GM12864 (cell line): Measurements from ENCODE around the gene GIMAP6.

ENCODE experiments used
- DNase-seq: peaks from one replicate; pipeline ENCODE4 v3.0.0-alpha.2; 2011; ENCODE audit warnings: low read depth
- H3K4me3 ChIP-seq: 2 replicates; pipeline ENCODE4 v1.5.1; 2011; ENCODE audit warnings: mild to moderate bottlenecking, low read depth, low read length, control low read depth
- CTCF ChIP-seq: IDR thresholded peaks from 2 replicates; pipeline ENCODE4 v1.5.1; 2011; ENCODE audit warnings: low read depth, mild to moderate bottlenecking, moderate library complexity, low read length, control low read depth, inconsistent platforms; ENCODE audit errors: missing control alignments

GIMAP6 gene

GRCh38 chr7:150656047-150656446 lies 23.9 kb upstream of the GIMAP6 start:
- H3K4me3 ChIP-seq = no peak overlapping the region
- no peak for DNase-seq
- no peak for TF ChIP-seq CTCF

DNA sequence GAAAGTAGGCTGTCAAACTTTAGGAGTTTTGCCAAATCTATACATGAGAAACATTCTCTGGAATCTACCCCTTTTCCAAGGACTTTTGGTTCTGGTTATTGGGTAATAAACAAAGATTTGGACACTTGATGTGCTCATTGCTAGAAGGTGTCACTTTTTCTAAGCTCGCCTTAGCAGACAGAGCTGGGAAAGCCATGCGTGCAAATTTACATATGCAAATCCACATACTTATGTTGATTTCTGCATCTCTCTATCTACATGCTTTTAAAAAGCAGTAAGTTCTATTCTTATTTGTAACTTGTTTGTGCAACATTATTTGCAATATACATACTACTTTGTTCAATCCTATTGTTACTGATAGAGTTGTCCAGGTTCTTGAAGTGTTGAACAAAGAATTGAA lies 22.5 kb upstream of the GIMAP6 start:
- no peak overlapping the region for H3K4me3 ChIP-seq
- TF ChIP-seq CTCF = no peak
- DNase-seq = no peak

DNA sequence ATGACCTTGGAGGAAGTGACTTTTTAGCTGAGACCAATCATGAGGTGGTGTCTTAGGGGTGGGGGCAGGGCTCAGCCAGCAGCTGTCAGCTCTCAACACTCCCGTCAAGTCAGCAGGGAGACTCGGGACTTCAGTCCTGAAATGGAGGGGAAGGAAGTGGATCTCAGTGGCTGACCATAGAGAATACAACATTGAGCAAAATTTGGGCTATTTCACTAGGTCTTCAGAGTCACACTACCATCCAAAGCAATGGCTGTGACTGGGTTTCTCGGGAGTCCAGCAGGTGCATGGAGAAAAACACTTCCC lies 16.8 kb upstream of the GIMAP6 start:
- no peak for TF ChIP-seq CTCF
- no peak overlapping the region for H3K4me3 ChIP-seq
- DNase-seq = no peak

- H3K4me3 ChIP-seq = no peak overlapping the region
- no peak for DNase-seq
- TF ChIP-seq CTCF = no peak
These were observed 16.3 kb upstream of the GIMAP6 start for GRCh38 chr7:150648353-150649079.

DNA sequence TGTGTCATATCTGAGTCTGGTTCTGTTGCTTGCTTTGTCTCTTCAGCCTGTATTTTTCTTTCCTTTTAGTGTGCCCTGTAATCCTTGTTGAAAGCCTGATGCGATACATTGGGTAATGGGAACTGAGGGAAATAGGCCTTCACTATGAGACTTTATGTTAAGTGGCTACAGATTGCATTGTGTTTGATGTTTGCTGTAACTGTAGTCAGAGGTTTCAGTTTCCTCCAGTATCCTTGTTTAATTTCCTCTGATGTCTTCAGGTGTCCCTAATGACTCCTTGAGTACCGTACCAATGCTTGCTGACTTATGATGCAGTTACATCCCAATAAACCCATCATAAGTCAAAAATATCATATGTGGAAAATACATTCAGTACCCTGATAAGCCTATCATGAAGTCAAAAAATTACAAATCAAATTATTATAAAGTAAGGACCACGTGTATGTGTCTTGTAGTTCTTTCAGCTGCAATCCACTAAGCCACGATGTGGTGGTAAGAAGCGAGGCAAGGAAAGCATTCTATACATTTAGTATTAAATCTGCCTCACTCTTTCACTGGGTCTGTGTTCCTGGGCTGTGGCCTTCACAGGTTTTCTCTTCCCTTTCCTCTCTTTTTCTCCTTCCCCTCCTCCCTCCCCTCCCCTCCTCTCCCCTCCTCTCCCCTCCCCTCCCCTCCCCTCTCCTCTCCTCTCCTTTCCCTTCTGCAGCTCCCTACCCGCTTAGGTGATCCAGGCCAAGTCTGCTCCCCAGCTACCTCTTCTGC lies 13.3 kb upstream of the GIMAP6 start:
- TF ChIP-seq CTCF = no peak
- DNase-seq = no peak
- H3K4me3 ChIP-seq = no peak overlapping the region

DNA sequence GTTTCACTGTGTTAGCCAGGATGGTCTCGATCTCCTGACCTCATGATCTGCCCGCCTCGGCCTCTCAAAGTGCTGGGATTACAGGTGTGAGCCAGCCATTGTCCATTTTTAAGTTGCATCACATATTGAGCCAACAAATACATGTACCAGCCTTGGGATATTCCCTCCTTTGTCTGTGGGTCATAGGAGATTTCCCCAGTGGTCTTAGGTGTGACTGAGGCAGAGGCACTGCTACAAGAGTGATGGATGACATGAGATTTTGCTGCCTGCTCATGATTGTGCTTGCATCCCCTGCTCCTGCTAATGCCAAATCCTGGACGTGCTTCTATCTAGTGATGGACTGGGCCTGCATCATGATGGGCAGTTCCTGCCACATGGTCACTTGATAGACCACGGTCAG lies 10.7 kb upstream of the GIMAP6 start:
- TF ChIP-seq CTCF = no peak
- DNase-seq = no peak
- no peak overlapping the region for H3K4me3 ChIP-seq

DNA sequence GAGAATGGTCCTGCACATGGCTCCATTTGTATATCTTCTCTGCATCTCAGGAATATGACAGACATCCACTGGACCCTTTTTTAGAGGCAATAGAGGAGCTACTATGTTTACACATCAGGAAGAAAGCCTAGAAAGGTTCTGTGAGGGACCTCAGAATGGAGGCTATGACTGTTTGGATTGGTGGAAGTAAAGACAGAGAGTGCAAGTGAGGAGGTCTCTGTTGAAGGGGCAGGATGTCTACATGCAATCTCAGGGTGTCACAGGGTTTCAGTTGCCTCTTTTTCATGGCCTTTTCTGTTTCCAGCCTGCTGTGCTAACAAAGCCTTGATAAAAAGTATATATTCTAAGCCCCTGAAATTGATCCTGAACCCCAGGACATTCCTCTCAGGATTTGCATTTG lies 9.7 kb upstream of the GIMAP6 start:
- no peak overlapping the region for H3K4me3 ChIP-seq
- TF ChIP-seq CTCF = no peak
- DNase-seq = no peak
